Measurements from ENCODE around the gene ISG15.
A peak's percentile ranks its signal among the peaks of the same experiment; 100 is the strongest.
"Not testable (repeated sequence)": the region's sequence is repeated elsewhere in the genome, so short reads cannot be mapped to it uniquely, and the experiment has no call there.

The ISG15 gene

GRCh38 chr1:1013922-1014648 is 788 bp downstream of the ISG15 start:
- DNase-seq = no peak

GRCh38 chr1:1014799-1015681 is 1.7 kb downstream of the ISG15 start:
- no peak for DNase-seq

DNA sequence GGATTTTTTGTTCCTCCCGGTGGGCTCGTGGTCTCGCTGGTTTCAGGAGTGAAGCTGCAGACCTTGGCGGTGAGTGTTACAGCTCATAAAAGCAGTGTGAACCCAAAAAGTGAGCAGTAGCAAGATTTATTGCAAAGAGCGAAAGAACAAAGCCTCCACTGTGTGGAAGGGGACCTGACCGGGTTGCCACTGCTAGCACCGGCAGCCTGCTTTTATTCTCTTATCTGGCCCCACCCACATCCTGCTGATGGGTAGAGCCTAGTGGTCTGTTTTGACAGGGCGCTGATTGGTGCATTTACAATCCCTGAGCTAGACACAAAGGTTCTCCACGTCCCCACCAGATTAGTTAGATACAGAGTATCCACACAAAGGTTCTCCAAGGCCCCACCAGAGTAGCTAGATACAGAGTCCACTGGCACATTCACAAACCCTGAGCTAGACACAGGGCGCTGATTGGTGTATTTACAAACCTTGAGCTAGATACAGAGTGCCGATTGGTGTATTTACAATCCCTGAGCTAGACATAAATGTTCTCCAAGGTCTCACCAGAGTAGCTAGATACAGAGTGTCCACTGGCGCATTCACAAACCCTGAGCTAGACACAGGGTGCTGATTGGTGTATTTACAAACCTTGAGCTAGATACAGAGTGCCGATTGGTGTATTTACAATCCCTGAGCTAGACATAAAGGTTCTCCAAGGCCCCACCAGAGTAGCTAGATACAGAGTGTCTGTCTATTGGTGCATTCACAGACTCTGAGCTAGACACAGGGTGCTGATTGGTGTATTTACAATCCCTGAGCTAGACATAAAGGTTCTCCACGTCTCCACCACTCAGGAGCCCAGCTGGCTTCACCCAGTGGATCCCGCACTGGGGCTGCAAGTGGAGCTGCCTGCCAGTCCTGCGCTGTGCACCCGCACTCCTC is 4.4 kb downstream of the ISG15 start:
- DNase-seq = not testable (repeated sequence)

GRCh38 chr1:1018321-1018685 is 5.0 kb downstream of the ISG15 start:
- not testable (repeated sequence) for DNase-seq

DNA sequence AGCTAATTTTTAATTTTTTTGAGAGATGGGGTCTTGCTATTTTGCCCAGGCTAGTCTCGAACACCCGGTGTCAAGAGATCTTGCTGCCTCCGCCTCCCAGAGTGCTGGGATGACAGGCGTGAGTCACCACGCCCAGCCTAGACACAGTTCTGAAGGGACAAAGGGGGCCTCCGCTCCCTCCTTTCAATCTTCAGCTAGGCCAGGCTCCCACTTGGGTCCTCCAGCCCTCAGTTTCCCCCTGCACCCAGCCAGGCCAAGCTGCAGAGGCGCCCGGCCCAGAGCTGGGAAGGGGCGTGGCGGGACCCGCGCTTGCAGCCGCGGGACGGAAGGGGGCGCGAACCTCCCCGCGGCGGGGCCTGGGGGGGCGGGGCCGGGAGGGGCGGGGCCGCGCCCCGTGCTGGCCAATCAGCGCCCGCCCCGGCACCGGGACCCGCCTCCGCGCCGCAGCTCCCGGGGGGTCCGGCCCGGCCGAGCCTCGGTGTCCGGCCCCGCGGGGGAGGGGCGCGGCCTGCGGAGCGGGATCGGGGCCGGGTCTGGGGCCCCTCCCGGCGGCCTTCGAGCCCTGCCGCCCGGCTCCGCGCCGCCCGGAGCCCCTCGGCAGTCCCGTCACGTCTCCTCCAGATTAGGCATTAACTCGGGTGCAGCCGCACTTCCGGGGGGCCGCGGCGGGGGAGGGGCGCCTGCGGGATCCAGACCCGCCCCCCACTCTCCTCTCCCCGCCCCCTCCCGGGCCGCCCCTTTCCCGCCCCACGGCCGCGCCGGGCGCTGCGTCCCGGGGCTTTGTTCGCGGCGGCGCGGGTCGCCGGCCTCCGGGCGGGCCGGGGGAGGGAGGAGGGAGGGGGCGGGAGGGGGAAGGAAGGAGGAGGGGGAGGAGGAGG is 6.1 kb downstream of the ISG15 start:
- DNase-seq = peak; percentile 70 to 88

- DNase-seq = no peak
Measured at GRCh38 chr1:1020000-1020404, 6.7 kb downstream of the ISG15 start, which contains the start of gene AGRN. Gene AGRN (plus strand): TSS chr1:1020120. CDS start chr1:1020173, 53 bp downstream.

GRCh38 chr1:1020415-1021009 is 7.2 kb downstream of the ISG15 start:
- no peak for DNase-seq

- no peak for DNase-seq
Measured at GRCh38 chr1:1021010-1021919, 8.0 kb downstream of the ISG15 start.

- DNase-seq = no peak
Measured at GRCh38 chr1:1021920-1022259, 8.6 kb downstream of the ISG15 start.

DNA sequence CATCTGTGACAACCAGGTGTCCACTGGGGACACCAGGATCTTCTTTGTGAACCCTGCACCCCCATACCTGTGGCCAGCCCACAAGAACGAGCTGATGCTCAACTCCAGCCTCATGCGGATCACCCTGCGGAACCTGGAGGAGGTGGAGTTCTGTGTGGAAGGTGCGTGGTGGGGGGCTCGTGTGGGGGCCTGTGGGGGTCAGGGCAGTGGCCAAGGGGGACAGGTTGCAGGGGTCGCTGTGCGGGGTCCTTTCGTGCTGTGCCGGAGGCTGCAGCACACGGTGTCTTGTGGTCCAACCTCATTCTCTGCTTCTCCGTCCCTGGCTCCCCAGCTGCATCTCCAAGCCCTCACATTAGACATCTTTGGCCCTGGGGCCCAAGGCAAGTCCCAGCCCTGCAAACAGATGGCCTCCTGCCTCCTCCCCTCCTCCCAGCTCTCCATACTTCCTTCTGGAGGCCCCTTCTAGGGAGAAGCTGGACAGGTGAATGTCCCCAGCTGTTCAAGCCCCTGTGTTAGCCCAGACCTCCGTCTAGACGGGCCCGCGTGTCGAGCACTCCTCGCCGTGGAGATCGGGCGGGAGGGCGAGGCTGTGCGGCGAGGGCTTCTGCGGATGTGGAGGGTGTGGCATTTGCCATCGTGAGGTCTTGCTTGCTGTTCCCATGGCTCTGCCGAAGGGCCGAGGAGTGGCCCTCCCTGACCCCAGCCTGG is 9.2 kb downstream of the ISG15 start:
- no peak for DNase-seq

- DNase-seq = no peak
Measured at GRCh38 chr1:1023700-1024099, 10.4 kb downstream of the ISG15 start.

GRCh38 chr1:1024149-1024770 is 11.0 kb downstream of the ISG15 start:
- DNase-seq = no peak

- no peak for DNase-seq
Measured at GRCh38 chr1:1024771-1025699, 11.7 kb downstream of the ISG15 start.

GRCh38 chr1:1025730-1026129 is 12.4 kb downstream of the ISG15 start:
- no peak for DNase-seq

GRCh38 chr1:1026599-1027413 is 13.5 kb downstream of the ISG15 start:
- DNase-seq = no peak

DNA sequence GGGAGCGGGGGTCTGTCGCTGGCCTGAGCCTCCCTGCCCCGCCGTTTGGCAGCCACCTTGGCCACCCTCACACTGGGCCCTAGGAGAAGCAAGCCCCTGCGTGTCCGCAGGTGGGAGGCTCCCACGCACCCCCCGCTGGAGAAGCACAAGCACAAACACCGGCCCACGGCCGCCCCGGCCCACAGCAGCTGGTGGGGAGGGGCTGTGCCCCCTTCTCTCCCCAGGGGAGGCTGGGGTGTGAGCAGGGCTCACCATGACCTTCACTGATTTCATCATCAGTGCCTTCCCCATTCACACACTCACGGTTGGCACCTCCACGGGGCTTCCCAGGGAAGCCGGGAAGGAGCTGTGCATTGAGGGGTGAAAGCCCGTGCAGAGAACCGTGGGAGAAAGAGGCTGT is 14.5 kb downstream of the ISG15 start:
- DNase-seq = no peak
